PC-3 (cell line): ENCODE measurements around the gene AGAP1. TPM values are rescaled to one million over a fixed set of nuclear protein-coding genes. Genes with fewer than 3 reads are reported as not detected.

Source experiments
- ATAC-seq: fragments of 200-7000 bp; cut with Tn5 transposase; 2 replicates; pipeline ENCODE4 v1.9.1; 2020; ENCODE audit warnings: mild to moderate bottlenecking, moderate library complexity
- BruUV-seq: library from RNA; stranded (reverse); fragments of 400-500 nt; replicated peaks from 2 replicates; lab custom pipeline; 2021; lab: Mats Ljungman, UMichigan
- CTCF ChIA-PET: fragments of 300-600 bp; sonication (Branson Sonifier 250); formaldehyde crosslinking; loops from one replicate; lab custom pipeline; 2022; ENCODE audit warnings: antibody characterized with exemption; lab: Charles Lee
- POLR2A ChIA-PET: fragments of 300-600 bp; sonication (Branson Sonifier 250); formaldehyde crosslinking; loops from one replicate; lab custom pipeline; 2022; ENCODE audit warnings: antibody characterized with exemption; ENCODE audit not compliant: unreplicated experiment; lab: Charles Lee
- DNase-seq: peaks from one replicate; pipeline ENCODE4 v3.0.0-alpha.2; 2015
- H2AFZ ChIP-seq: fragments of 300-600 bp; sonication (generic); 2 replicates; pipeline ENCODE4 v1.6.0; 2016; ENCODE audit warnings: antibody characterized with exemption, low read length
- H3F3A ChIP-seq: fragments of 300-600 bp; sonication (generic); one replicate; pipeline ENCODE4 v1.6.0; 2017; ENCODE audit warnings: antibody characterized with exemption, low read length, control low read depth, mild to moderate bottlenecking; ENCODE audit not compliant: unreplicated experiment
- H3K27ac ChIP-seq: fragments of 300-600 bp; sonication (generic); 2 replicates; pipeline ENCODE4 v1.5.1; 2016; ENCODE audit warnings: mild to moderate bottlenecking, low read length
- H3K27me3 ChIP-seq: fragments of 300-600 bp; sonication (generic); 2 replicates; pipeline ENCODE4 v1.6.1; 2016; ENCODE audit warnings: low read length, mixed read lengths
- H3K36me3 ChIP-seq: fragments of 300-600 bp; sonication (generic); 2 replicates; pipeline ENCODE4 v1.6.1; 2016; ENCODE audit warnings: low read depth, mixed run types, low read length, mixed read lengths
- H3K4me1 ChIP-seq: fragments of 300-600 bp; sonication (generic); 2 replicates; pipeline ENCODE4 v1.5.1; 2016; ENCODE audit warnings: low read length; ENCODE audit not compliant: insufficient read depth
- H3K4me2 ChIP-seq: fragments of 300-600 bp; sonication (generic); 2 replicates; pipeline ENCODE4 v1.6.0; 2016; ENCODE audit warnings: low read length
- H3K4me3 ChIP-seq: fragments of 300-600 bp; sonication (generic); 2 replicates; pipeline ENCODE4 v1.5.1; 2016; ENCODE audit warnings: mild to moderate bottlenecking, low read length, mixed read lengths
- H3K79me2 ChIP-seq: fragments of 300-600 bp; sonication (generic); 2 replicates; pipeline ENCODE4 v1.6.1; 2017; ENCODE audit warnings: low read length, mixed read lengths
- H3K9ac ChIP-seq: fragments of 300-600 bp; sonication (generic); 2 replicates; pipeline ENCODE4 v1.6.0; 2016; ENCODE audit warnings: mild to moderate bottlenecking, low read length
- H3K9me2 ChIP-seq: fragments of 300-600 bp; sonication (generic); replicated peaks from 2 replicates; pipeline ENCODE4 v1.6.1; 2016; ENCODE audit warnings: mixed run types, low read length, mixed read lengths
- H3K9me3 ChIP-seq: fragments of 300-600 bp; sonication (generic); 2 replicates; pipeline ENCODE4 v1.6.1; 2016; ENCODE audit warnings: low read length, mixed read lengths
- H4K20me1 ChIP-seq: fragments of 300-600 bp; sonication (generic); 2 replicates; pipeline ENCODE4 v1.6.1; 2016; ENCODE audit warnings: low read length, mixed read lengths
- EZH2 ChIP-seq: fragments of 300-600 bp; sonication (generic); IDR thresholded peaks from one replicate; pipeline ENCODE4 v1.6.1; 2017; ENCODE audit warnings: antibody characterized with exemption, mild to moderate bottlenecking, low read length; ENCODE audit not compliant: unreplicated experiment
- EZH2phosphoT487 ChIP-seq: fragments of 300-600 bp; sonication (generic); IDR thresholded peaks from 2 replicates; pipeline ENCODE4 v1.6.1; 2018; ENCODE audit warnings: mild to moderate bottlenecking, antibody characterized with exemption, low read length, borderline replicate concordance
- intact Hi-C: fragments of 100-400 bp; cut with micrococcal nuclease; formaldehyde crosslinking; loops from 2 replicates; pipeline ENCODE4 v1.9.0; 2023
- total RNA-seq: library from RNA; depleted of rRNA; stranded (reverse); fragments of >200 nt; gene quantifications from 2 replicates; pipeline ENCODE4 v1.2.3, GENCODE V29; 2014
- TF ChIP-seq, protein P1 (sequence below): fragments of 300-600 bp; sonication (generic); conservative IDR thresholded peaks from 2 replicates; pipeline ENCODE4 v1.5.1; 2017; ENCODE audit warnings: antibody characterized with exemption, low read depth, mild to moderate bottlenecking, low read length

Gene AGAP1
- total RNA-seq, 1 experiment from 2014 or later, result 31.0 TPM

DNA sequence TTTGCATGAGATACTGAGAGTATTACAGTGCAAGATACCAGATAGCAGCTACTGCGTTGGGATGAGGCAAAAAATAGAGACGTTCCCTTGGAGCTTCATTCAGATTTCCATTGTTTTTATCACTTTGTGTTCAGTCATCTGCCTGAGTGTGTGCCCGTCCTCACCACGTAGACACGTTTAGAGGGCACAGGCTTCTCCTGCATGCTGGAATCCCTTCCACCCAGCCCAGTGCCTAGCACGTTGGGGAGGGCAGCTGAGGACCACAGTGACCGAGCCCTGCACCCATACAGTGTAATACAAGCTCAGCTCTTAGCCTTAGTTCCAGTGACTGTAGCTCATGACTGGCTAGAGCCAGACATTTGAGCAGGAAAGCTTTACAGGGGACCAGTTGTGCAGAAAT is 539.6 kb downstream of the AGAP1 start:
- H3K27me3 ChIP-seq, result no peaks in the 10 kb centered on the region
- H3K4me1 ChIP-seq, result no peaks in the 10 kb centered on the region
- no peaks in the 10 kb centered on the region for H4K20me1 ChIP-seq
- no peaks in the 10 kb centered on the region for H3K79me2 ChIP-seq
- ChIA-PET CTCF (no interaction called here), POLR2A (no interaction called here)
- no peak overlapping the region for H3K4me3 ChIP-seq
- no peaks in the 10 kb centered on the region for H3K9me3 ChIP-seq
- H3K9ac ChIP-seq, result no peak overlapping the region
- ATAC-seq, result no peak
- BruUV-seq, result no TSS peak
- TF ChIP-seq EZH2phosphoT487 (no peak), EZH2 (no peak)
- TF ChIP-seq, protein P1, sequence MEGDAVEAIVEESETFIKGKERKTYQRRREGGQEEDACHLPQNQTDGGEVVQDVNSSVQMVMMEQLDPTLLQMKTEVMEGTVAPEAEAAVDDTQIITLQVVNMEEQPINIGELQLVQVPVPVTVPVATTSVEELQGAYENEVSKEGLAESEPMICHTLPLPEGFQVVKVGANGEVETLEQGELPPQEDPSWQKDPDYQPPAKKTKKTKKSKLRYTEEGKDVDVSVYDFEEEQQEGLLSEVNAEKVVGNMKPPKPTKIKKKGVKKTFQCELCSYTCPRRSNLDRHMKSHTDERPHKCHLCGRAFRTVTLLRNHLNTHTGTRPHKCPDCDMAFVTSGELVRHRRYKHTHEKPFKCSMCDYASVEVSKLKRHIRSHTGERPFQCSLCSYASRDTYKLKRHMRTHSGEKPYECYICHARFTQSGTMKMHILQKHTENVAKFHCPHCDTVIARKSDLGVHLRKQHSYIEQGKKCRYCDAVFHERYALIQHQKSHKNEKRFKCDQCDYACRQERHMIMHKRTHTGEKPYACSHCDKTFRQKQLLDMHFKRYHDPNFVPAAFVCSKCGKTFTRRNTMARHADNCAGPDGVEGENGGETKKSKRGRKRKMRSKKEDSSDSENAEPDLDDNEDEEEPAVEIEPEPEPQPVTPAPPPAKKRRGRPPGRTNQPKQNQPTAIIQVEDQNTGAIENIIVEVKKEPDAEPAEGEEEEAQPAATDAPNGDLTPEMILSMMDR, result no peak
- H3K4me2 ChIP-seq, result no peak overlapping the region
- H2AFZ ChIP-seq, result no peak overlapping the region
- no peaks in the 10 kb centered on the region for H3F3A ChIP-seq
- H3K27ac ChIP-seq, result no peak overlapping the region
- intact Hi-C loops, result no loop called here
- no peaks in the 10 kb centered on the region; the same call in 1 of the 2 replicates for H3K36me3 ChIP-seq
- DNase-seq, result no peak
- H3K9me2 ChIP-seq, result no peaks in the 10 kb centered on the region

DNA sequence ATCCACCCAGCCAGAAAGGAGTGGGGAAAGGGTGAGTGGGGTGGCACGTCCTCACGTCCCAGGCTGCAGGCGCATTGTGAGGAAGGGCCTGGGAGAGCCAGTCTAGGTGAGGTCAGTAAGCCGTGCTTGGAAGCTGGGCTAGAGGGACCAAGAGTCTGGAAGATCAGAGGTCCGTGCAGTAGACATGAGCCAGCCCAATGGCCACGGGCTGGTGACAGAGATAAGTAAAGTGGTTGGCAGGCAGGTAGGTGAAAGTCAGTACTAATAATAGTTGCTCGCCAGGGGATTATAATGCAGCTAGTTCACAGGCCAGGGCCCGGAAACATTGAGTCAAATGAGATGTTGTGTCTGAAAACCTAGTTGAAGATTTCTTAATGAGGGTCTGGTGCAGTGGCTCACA is 541.1 kb downstream of the AGAP1 start:
- Histone ChIP-seq H3K79me2 (no peaks in the 10 kb centered on the region), H4K20me1 (no peaks in the 10 kb centered on the region), H2AFZ (no peak overlapping the region), H3K4me3 (no peak overlapping the region), H3K9ac (no peak overlapping the region), H3K9me3 (no peaks in the 10 kb centered on the region), H3F3A (no peaks in the 10 kb centered on the region), H3K9me2 (no peaks in the 10 kb centered on the region), H3K27me3 (no peaks in the 10 kb centered on the region), H3K36me3 (no peaks in the 10 kb centered on the region; the same call in 1 of the 2 replicates), H3K27ac (no peak overlapping the region), H3K4me2 (no peak overlapping the region), H3K4me1 (no peaks in the 10 kb centered on the region)
- no peak for TF ChIP-seq EZH2phosphoT487
- TF ChIP-seq, protein P1, result no peak
- no peak for TF ChIP-seq EZH2
- no peak for ATAC-seq
- no TSS peak for BruUV-seq
- ChIA-PET CTCF (no interaction called here), POLR2A (no interaction called here)
- intact Hi-C loops, result no loop called here
- DNase-seq, result no peak

- H3K27me3 ChIP-seq, result no peaks in the 10 kb centered on the region
- no peak overlapping the region for H2AFZ ChIP-seq
- no peaks in the 10 kb centered on the region for H3K4me1 ChIP-seq
- no peaks in the 10 kb centered on the region for H3K9me2 ChIP-seq
- no peak overlapping the region for H3K27ac ChIP-seq
- no peak for DNase-seq
- no peak overlapping the region for H3K4me2 ChIP-seq
- H4K20me1 ChIP-seq, result no peaks in the 10 kb centered on the region
- ChIA-PET CTCF (no interaction called here), POLR2A (no interaction called here)
- H3K79me2 ChIP-seq, result no peaks in the 10 kb centered on the region
- ATAC-seq, result no peak
- no peaks in the 10 kb centered on the region for H3K9me3 ChIP-seq
- H3K36me3 ChIP-seq, result no peaks in the 10 kb centered on the region; the same call in 1 of the 2 replicates
- TF ChIP-seq, protein P1, result no peak
- TF ChIP-seq EZH2 (no peak), EZH2phosphoT487 (no peak)
- no peak overlapping the region for H3K4me3 ChIP-seq
- intact Hi-C loops, result no loop called here
- no TSS peak for BruUV-seq
- H3F3A ChIP-seq, result no peaks in the 10 kb centered on the region
- H3K9ac ChIP-seq, result no peak overlapping the region
Measured at GRCh38 chr2:236036045-236036444, 542.2 kb downstream of the AGAP1 start.
